GM12875 (cell line): ENCODE data around the gene SPINK1.

Experiments
- H3K4me3 ChIP-seq: one replicate; pipeline ENCODE4 v1.5.1; 2011; ENCODE audit warnings: low read depth, low read length, control low read depth
- CTCF ChIP-seq: IDR thresholded peaks from 2 replicates; pipeline ENCODE4 v1.5.1; 2011; ENCODE audit warnings: low read depth, mild to moderate bottlenecking, control low read depth, inconsistent platforms, low read length, moderate library complexity, borderline replicate concordance; ENCODE audit not compliant: insufficient read depth

SPINK1 gene

DNA sequence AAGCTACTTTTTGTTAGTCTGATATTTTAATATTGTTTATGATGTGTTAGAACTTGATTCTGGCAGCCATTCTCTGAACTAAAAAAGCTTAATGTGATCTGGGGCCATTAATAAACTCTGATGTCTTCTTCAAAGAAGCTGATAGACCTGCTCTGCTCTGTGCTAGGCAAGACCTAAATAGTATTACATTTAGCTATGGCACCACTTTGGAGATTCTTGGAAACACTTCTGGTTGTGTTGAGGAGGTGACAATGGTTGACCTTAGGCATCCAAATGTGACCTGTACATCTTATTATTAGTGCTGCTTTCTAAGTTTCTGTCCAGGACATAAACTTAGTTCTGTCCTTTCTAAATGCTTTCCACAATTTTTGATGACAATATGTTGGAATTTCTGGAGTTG is 25.3 kb upstream of the SPINK1 start:
- TF ChIP-seq CTCF = no peak
- H3K4me3 ChIP-seq = no peak overlapping the region

DNA sequence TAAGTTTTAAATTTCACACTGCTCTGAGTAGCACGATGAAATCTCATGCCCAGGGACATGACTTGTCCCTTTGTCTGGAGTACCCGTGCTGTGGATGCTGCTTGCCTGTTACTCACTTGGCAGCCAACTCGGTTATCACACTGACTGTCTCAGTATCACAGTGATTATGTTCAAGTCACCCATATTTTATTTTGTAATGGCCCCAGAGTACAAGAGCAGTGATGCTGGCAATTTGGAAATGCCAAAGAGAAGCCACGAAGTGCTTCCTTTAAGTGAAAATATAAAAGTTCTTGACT is 24.3 kb upstream of the SPINK1 start:
- TF ChIP-seq CTCF = no peak
- H3K4me3 ChIP-seq = no peak overlapping the region

GRCh38 chr5:147854894-147855773 is 23.7 kb upstream of the SPINK1 start:
- no peak overlapping the region for H3K4me3 ChIP-seq
- no peak for TF ChIP-seq CTCF

DNA sequence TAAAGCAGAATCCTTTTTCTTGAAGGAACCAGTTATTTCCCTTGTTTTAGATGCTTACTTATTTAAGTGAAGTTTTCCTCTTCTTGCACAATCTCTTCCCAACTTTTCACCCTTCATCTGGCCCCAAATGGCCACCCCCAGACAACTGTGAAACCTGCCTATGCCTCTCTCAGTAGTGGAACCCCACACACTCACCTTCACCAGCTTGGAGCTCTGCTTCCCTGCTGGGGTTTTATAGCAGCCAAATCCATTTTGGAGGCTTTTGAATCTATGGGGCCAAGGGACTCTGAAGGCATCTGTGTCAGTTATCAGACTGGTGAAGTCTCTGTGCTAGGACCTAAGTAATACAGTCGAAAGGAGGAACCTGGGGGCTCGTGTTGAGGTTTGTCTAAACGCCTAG is 22.9 kb upstream of the SPINK1 start:
- TF ChIP-seq CTCF = no peak
- H3K4me3 ChIP-seq = no peak overlapping the region

- H3K4me3 ChIP-seq = no peak overlapping the region
- TF ChIP-seq CTCF = no peak
Measured at GRCh38 chr5:147853372-147853987, 22.0 kb upstream of the SPINK1 start.

DNA sequence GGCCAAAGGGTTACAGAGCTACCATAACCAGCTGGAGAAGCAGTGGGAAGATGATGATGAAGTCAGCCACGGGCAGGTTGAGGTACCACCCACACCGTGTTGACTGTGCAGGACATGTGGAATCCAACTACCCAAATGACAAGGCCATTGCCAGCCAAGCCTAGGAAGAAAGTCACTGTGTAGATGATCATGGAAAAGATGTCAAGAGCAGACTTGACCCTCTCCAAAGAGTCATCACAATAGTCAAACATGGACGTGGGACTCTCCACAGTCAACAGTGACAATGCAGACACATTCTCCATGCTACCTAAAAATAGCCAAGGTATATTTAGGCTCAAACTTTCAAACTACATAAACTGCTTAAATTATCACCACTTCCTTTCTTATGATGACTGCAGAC is 20.9 kb upstream of the SPINK1 start:
- H3K4me3 ChIP-seq = no peak overlapping the region
- TF ChIP-seq CTCF = no peak

DNA sequence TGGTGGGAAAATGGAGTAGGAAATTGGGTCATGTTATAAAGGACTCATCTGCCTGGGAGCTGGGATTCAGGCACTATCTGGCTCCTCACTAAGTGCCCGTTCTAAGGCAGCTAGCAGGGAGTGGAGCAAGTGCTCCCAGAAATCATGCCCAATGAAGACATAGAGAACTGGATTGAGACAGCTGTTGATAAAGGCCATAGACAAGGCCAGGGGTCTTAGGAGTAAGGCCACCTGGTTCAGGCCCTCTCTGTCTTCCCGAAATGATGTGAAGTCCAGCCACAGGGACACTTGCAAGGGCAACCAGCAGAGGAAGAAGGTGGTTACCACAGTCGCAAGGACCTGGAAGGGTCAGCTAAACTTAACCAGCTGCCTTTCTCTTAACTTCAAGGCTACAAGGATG is 20.1 kb upstream of the SPINK1 start:
- TF ChIP-seq CTCF = no peak

More for the DNA sequence above, 20.1 kb upstream of the SPINK1 start:
- H3K4me3 ChIP-seq = no peak overlapping the region
